ENCODE data around the gene PDSS2.

Gene PDSS2

DNA sequence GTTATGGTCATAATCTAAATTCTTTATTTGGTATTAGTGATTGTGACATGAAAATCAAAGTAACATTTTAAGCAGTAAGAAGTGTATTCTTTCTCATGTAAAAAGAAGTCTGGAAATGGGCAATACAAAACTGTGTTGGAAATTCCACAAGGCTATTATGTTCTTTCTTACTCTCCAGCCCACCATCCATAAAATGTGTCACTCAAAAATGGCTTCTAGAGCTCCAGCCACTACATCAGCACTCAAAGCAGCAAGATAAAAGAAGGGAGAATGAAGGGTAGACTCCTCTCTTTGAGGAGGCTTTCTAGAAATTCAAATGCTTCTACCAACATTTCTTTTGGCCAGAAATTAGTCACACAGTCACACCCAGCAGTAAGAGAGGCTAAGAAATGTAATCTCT lies 18.4 kb downstream of the PDSS2 start:
- TF ChIP-seq CTCF (IDR thresholded peaks at IDR 0.05) = no peak

- no peak for TF ChIP-seq CTCF (IDR thresholded peaks at IDR 0.05)
Observed at GRCh38 chr6:107439406-107439805, 20.0 kb downstream of the PDSS2 start.

DNA sequence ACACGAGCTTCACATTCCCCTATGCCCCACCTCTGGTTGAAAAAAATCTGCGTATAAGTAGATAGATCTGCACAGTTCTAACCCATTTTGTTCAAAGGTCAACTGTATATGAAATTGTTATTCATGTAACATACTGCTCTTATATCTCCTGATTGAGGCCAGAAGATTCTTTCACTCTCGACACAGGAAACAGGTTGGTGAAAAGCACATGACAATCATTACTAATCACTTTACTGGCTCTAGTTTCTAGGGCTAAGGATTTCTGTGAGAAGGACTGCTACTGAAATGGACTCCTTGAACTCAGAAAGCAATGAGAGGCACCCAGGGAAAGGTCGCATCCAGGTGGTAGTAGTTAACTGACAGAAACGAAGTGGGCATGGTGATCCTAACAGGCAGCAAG lies 21.7 kb downstream of the PDSS2 start:
- no peak for TF ChIP-seq CTCF (IDR thresholded peaks at IDR 0.05)

DNA sequence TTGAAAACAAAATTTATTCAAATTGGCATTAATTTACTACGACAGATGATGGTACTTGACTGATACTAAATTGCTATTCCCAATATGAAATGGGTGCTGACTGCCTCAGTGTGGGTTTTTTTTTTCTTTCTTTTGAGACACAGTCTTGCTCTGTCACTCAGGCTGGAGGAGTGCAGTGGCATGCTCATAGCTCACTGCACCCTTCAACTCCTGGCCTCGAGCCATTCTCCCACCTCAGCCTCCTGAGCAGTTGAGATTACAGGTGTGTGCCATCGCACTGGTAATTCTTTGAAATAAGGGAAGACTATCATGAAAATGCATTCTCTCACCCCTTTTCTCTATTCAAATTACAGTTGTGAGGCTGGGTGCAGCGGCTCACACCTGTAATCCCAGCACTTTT lies 22.5 kb downstream of the PDSS2 start:
- no peak for TF ChIP-seq CTCF (IDR thresholded peaks at IDR 0.05)

- TF ChIP-seq CTCF (IDR thresholded peaks at IDR 0.05) = no peak
Observed at GRCh38 chr6:107435798-107436197, 23.6 kb downstream of the PDSS2 start.

DNA sequence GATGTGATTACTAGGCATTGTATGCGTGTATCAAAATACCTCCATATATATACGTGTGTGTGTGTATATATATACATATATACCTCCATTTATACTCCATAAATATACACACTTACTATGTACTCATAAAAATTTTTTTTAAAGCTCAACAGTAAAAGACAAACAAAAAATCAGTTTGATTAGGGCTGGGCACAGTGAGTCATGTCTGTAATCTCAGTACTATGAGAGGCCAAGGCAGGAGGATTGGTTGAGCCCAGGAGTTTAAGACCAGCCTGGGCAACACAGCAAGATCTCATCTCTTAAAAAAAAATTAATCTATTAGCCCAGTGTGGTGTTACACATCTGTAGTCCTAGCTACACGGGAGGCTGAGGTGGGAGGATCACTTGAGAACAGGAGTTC lies 24.6 kb downstream of the PDSS2 start:
- no peak for TF ChIP-seq CTCF (IDR thresholded peaks at IDR 0.05)

DNA sequence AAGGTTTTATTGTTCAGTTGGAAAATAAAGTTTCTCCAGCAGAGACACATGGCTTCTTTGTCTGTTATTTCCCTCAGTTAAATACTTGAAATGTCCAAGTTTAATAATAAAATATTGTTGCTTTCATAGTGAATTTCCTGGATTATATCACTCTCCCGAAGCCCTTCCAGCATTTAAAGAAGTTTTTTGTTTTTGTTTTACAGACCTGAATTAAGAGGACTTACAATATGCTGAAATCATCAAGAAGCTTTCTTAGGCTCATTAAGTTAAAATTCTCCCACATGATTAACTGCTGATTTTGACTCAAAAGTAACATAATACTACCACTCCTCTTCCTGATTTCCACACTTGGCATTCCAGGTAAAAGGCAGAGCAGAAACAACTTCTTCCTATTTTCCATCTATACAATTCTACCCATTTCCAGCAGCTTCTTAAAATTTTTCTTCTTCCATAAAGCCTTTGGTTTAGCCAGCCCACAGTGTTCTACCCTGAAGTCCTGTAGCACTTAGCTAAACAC lies 35.8 kb downstream of the PDSS2 start:
- TF ChIP-seq CTCF (IDR thresholded peaks at IDR 0.05) = no peak

- no peak for TF ChIP-seq CTCF (IDR thresholded peaks at IDR 0.05)
Observed at GRCh38 chr6:107421696-107422256, 37.6 kb downstream of the PDSS2 start.

Data from LNCAP (cell line).